ENCODE data around the gene ECD. TPM values are rescaled to one million over a fixed set of nuclear protein-coding genes. Genes with fewer than 3 reads are reported as not detected.

The ECD gene
- total RNA-seq, 1 experiment from 2014 or later: 25.4 TPM

- H3K4me2 ChIP-seq (ENCODE audit: low read length): peak overlapping the region; percentile 93
- BruUV-seq (replicated peaks): no TSS peak
- H3K9me2 ChIP-seq (ENCODE audit: insufficient read depth): no peaks in the 10 kb centered on the region
- TF ChIP-seq SP1 (IDR thresholded peaks at IDR 0.05; ENCODE audit: low read depth): no peak
- TF ChIP-seq YY1 (IDR thresholded peaks at IDR 0.05; ENCODE audit: extremely low read depth, insufficient replicate concordance, low read depth, low read length): no peak
- TF ChIP-seq RAD21 (IDR thresholded peaks at IDR 0.05; ENCODE audit: low read depth): no peak
- no peak for TF ChIP-seq FOSL1 (IDR thresholded peaks at IDR 0.05; ENCODE audit: low read depth)
- H3K9me3 ChIP-seq (ENCODE audit: control insufficient read depth in 1 of 2, insufficient read depth in 1 of 2, low read depth in 1 of 2, low read length in 2 of 2): no peaks in the 10 kb centered on the region
- no peak for DNase-seq (ENCODE audit: low read depth, low spot score)
- POLR2A ChIA-PET: interaction anchor here (0.5 to 1.4 kb wide), 5 partner anchors 19 to 776 kb away, joined by 3 read pairs; no protein-coding TSS in a partner anchor
- H3K27me3 ChIP-seq (ENCODE audit: insufficient read depth, low read length): no peaks in the 10 kb centered on the region
- no peaks in the 10 kb centered on the region; the same call in 1 of the 2 replicates for H4K20me1 ChIP-seq (ENCODE audit: insufficient read depth)
- CTCF ChIA-PET: no interaction called here
- H3K27ac ChIP-seq (ENCODE audit: low read depth, low read length): peak overlapping the region; percentile 82; the same call in 1 of the 2 replicates
- no peaks in the 10 kb centered on the region for H3K36me3 ChIP-seq (ENCODE audit: control insufficient read depth in 1 of 2, insufficient read depth in 2 of 2, low read length in 2 of 2)
- ATAC-seq: no peak
- H3K4me3 ChIP-seq (replicated peaks in 1 of 2; ENCODE audit: low read depth in 1 of 2, low read length in 2 of 2): peak overlapping the region; percentile 81 to 91
- peaks cover 13 to 23% of the 10 kb centered on the region in 2 experiments; a peak in 3 of 4 replicates for H3K4me1 ChIP-seq (ENCODE audit: control insufficient read depth in 1 of 2, insufficient read depth in 2 of 2, low read length in 2 of 2)
- H3K79me2 ChIP-seq (ENCODE audit: insufficient read depth, low read length): peaks cover 62% of the 10 kb centered on the region
- RAD21 ChIA-PET (ENCODE audit: low non-redundant PET in 1 of 2, low total read pairs in 2 of 2, uncharacterized antibody in 2 of 2, unreplicated experiment in 2 of 2): no interaction called here
- peak overlapping the region; percentile 86 for H3K9ac ChIP-seq (ENCODE audit: low read length)
- H2AFZ ChIP-seq (ENCODE audit: low read depth, low read length, poor library complexity, severe bottlenecking): no peak overlapping the region
- intact Hi-C loops (cut with micrococcal nuclease): no loop called here
Observed at GRCh38 chr10:73094986-73095480, 72.8 kb downstream of the ECD start.

GRCh38 chr10:73093922-73094850 is 73.6 kb downstream of the ECD start:
- POLR2A ChIA-PET: interaction anchor here (0.5 to 1.4 kb wide), 5 partner anchors 19 to 775 kb away, joined by 3 read pairs; no protein-coding TSS in a partner anchor
- H3K27ac ChIP-seq (ENCODE audit: low read depth, low read length): no peak overlapping the region
- DNase-seq (ENCODE audit: low read depth, low spot score): no peak
- no peaks in the 10 kb centered on the region for H3K27me3 ChIP-seq (ENCODE audit: insufficient read depth, low read length)
- intact Hi-C loops (cut with micrococcal nuclease): no loop called here
- peak overlapping the region; percentile 86; the same call in 1 of the 2 replicates for H3K9ac ChIP-seq (ENCODE audit: low read length)
- H3K4me2 ChIP-seq (ENCODE audit: low read length): peak overlapping the region; percentile 93
- no peaks in the 10 kb centered on the region for H3K36me3 ChIP-seq (ENCODE audit: control insufficient read depth in 1 of 2, insufficient read depth in 2 of 2, low read length in 2 of 2)
- RAD21 ChIA-PET (ENCODE audit: low non-redundant PET in 1 of 2, low total read pairs in 2 of 2, uncharacterized antibody in 2 of 2, unreplicated experiment in 2 of 2): no interaction called here
- CTCF ChIA-PET: no interaction called here
- no peaks in the 10 kb centered on the region for H3K9me3 ChIP-seq (ENCODE audit: control insufficient read depth in 1 of 2, insufficient read depth in 1 of 2, low read depth in 1 of 2, low read length in 2 of 2)
- H3K4me1 ChIP-seq (ENCODE audit: control insufficient read depth in 1 of 2, insufficient read depth in 2 of 2, low read length in 2 of 2): peaks cover 13 to 23% of the 10 kb centered on the region in 2 experiments; a peak in 3 of 4 replicates
- BruUV-seq (replicated peaks): no TSS peak
- ATAC-seq: no peak
- peak overlapping the region in 1 of 2 experiments; percentile 81; a peak in 3 of 4 replicates for H3K4me3 ChIP-seq (replicated peaks in 1 of 2; ENCODE audit: low read depth in 1 of 2, low read length in 2 of 2)
- no peak overlapping the region for H2AFZ ChIP-seq (ENCODE audit: low read depth, low read length, poor library complexity, severe bottlenecking)
- no peaks in the 10 kb centered on the region for H3K9me2 ChIP-seq (ENCODE audit: insufficient read depth)
- H4K20me1 ChIP-seq (ENCODE audit: insufficient read depth): no peaks in the 10 kb centered on the region; the same call in 1 of the 2 replicates
- H3K79me2 ChIP-seq (ENCODE audit: insufficient read depth, low read length): peaks cover 71% of the 10 kb centered on the region
- TF ChIP-seq CBX3 (IDR thresholded peaks at IDR 0.05; ENCODE audit: low read depth) (no peak), EGR1 (IDR thresholded peaks at IDR 0.05; ENCODE audit: low read depth) (no peak), REST (IDR thresholded peaks at IDR 0.05; ENCODE audit: low read depth) (no peak), SP1 (IDR thresholded peaks at IDR 0.05; ENCODE audit: low read depth) (no peak), POLR2A (IDR thresholded peaks at IDR 0.05; ENCODE audit: borderline replicate concordance, extremely low read depth, insufficient read depth, insufficient read length) (no peak), EZH2phosphoT487 (IDR thresholded peaks at IDR 0.05; ENCODE audit: borderline replicate concordance) (no peak), YY1 (IDR thresholded peaks at IDR 0.05; ENCODE audit: extremely low read depth, insufficient replicate concordance, low read depth, low read length) (no peak), ZFX (IDR thresholded peaks at IDR 0.05) (no peak), MAX (IDR thresholded peaks at IDR 0.05) (no peak), FOSL1 (IDR thresholded peaks at IDR 0.05; ENCODE audit: low read depth) (no peak), EZH2 (IDR thresholded peaks at IDR 0.05) (no peak), RAD21 (IDR thresholded peaks at IDR 0.05; ENCODE audit: low read depth) (no peak), ZNF274 (IDR thresholded peaks at IDR 0.05; ENCODE audit: low read depth, low read length) (no peak), SIN3A (IDR thresholded peaks at IDR 0.05; ENCODE audit: low read depth) (no peak; the same call in 1 of the 2 replicates), TCF7L2 (IDR thresholded peaks at IDR 0.05; ENCODE audit: borderline replicate concordance, extremely low read depth, insufficient read depth, insufficient read length) (no peak)

Data from HCT116 (cell line).